HG03378 (cell line): ENCODE measurements around the gene LHX3.

Source experiments
- ATAC-seq: cut with Tn5 transposase; IDR thresholded peaks from one replicate; pipeline ENCODE4 v1.9.1; 2021; ENCODE audit warnings: mild to moderate bottlenecking, moderate library complexity; ENCODE audit not compliant: unreplicated experiment

The LHX3 gene

GRCh38 chr9:136228107-136228875 is 23.4 kb upstream of the LHX3 start:
- no peak for ATAC-seq

- no peak for ATAC-seq
Measured at GRCh38 chr9:136226680-136227407, 21.9 kb upstream of the LHX3 start.

GRCh38 chr9:136225748-136226679 is 21.1 kb upstream of the LHX3 start:
- ATAC-seq, result peak; percentile 58

- peak; percentile 40 for ATAC-seq
Measured at GRCh38 chr9:136225366-136225747, 20.4 kb upstream of the LHX3 start.

GRCh38 chr9:136223871-136224640 is 19.1 kb upstream of the LHX3 start:
- no peak for ATAC-seq

- no peak for ATAC-seq
Measured at GRCh38 chr9:136222906-136223285, 18.0 kb upstream of the LHX3 start.

GRCh38 chr9:136222166-136222905 is 17.4 kb upstream of the LHX3 start:
- no peak for ATAC-seq

- ATAC-seq, result no peak
Measured at GRCh38 chr9:136220017-136220729, 15.2 kb upstream of the LHX3 start.

GRCh38 chr9:136219276-136219675 is 14.3 kb upstream of the LHX3 start:
- ATAC-seq, result no peak

- no peak for ATAC-seq
Measured at GRCh38 chr9:136218673-136219072, 13.7 kb upstream of the LHX3 start.

- no peak for ATAC-seq
Measured at GRCh38 chr9:136218271-136218670, 13.3 kb upstream of the LHX3 start.

- no peak for ATAC-seq
Measured at GRCh38 chr9:136216541-136217244, 11.8 kb upstream of the LHX3 start.

GRCh38 chr9:136213733-136214132 is 8.8 kb upstream of the LHX3 start:
- no peak for ATAC-seq

GRCh38 chr9:136212345-136212950 is 7.5 kb upstream of the LHX3 start:
- no peak for ATAC-seq

- ATAC-seq, result no peak
Measured at GRCh38 chr9:136211441-136212344, 6.8 kb upstream of the LHX3 start.

- ATAC-seq, result no peak
Measured at GRCh38 chr9:136211006-136211405, 6.1 kb upstream of the LHX3 start.

- ATAC-seq, result no peak
Measured at GRCh38 chr9:136210276-136210675, 5.3 kb upstream of the LHX3 start.
